MM.1S (cell line): ENCODE data around the gene CBARP.

Experiments used
- DNase-seq: peaks from one replicate; pipeline ENCODE4 v3.0.0-alpha.2; 2015
- H2AFZ ChIP-seq: fragments of 300-600 bp; sonication (generic); 2 replicates; pipeline ENCODE4 v1.6.0; 2016; ENCODE audit warnings: antibody characterized with exemption, low read length
- H3F3A ChIP-seq: fragments of 300-600 bp; sonication (generic); 2 replicates; pipeline ENCODE4 v1.6.1; 2016; ENCODE audit warnings: mild to moderate bottlenecking, antibody characterized with exemption, low read length, moderate library complexity, mixed read lengths; ENCODE audit not compliant: insufficient read depth
- H3K27ac ChIP-seq: fragments of 300-600 bp; sonication (generic); 2 replicates; pipeline ENCODE4 v1.5.1; 2016; ENCODE audit warnings: mild to moderate bottlenecking, low read length
- H3K27me3 ChIP-seq: fragments of 300-600 bp; sonication (generic); replicated peaks from 2 replicates; pipeline ENCODE4 v1.6.0; 2016; ENCODE audit warnings: low read length; ENCODE audit not compliant: insufficient read depth
- H3K36me3 ChIP-seq: fragments of 300-600 bp; sonication (generic); replicated peaks from 2 replicates; pipeline ENCODE4 v1.6.1; 2016; ENCODE audit warnings: mild to moderate bottlenecking, low read length, mixed read lengths; ENCODE audit not compliant: insufficient read depth
- H3K4me1 ChIP-seq: fragments of 300-600 bp; sonication (generic); 2 replicates; pipeline ENCODE4 v1.6.1; 2016; ENCODE audit warnings: low read length, mixed read lengths
- H3K4me2 ChIP-seq: fragments of 300-600 bp; sonication (generic); 2 replicates; pipeline ENCODE4 v1.6.0; 2016; ENCODE audit warnings: low read depth, low read length
- H3K4me3 ChIP-seq: fragments of 300-600 bp; sonication (generic); 2 replicates; pipeline ENCODE4 v1.5.1; 2016; ENCODE audit warnings: low read length, mixed read lengths
- H3K79me2 ChIP-seq: fragments of 300-600 bp; sonication (generic); 2 replicates; pipeline ENCODE4 v1.6.1; 2016; ENCODE audit warnings: mixed run types, low read length, mixed read lengths
- H3K9ac ChIP-seq: fragments of 300-600 bp; sonication (generic); 2 replicates; pipeline ENCODE4 v1.6.1; 2016; ENCODE audit warnings: low read length, mixed read lengths
- H3K9me2 ChIP-seq: fragments of 300-600 bp; sonication (generic); replicated peaks from 2 replicates; pipeline ENCODE4 v1.6.1; 2016; ENCODE audit warnings: mild to moderate bottlenecking, low read length, mixed read lengths; ENCODE audit not compliant: insufficient read depth
- H3K9me3 ChIP-seq: fragments of 300-600 bp; sonication (generic); replicated peaks from 2 replicates; pipeline ENCODE4 v1.6.1; 2016; ENCODE audit warnings: mild to moderate bottlenecking, low read length, mixed read lengths; ENCODE audit not compliant: insufficient read depth
- H4K20me1 ChIP-seq: fragments of 300-600 bp; sonication (generic); 2 replicates; pipeline ENCODE4 v1.6.1; 2016; ENCODE audit warnings: mild to moderate bottlenecking, low read length, moderate library complexity, mixed read lengths; ENCODE audit not compliant: insufficient read depth
- CTCF ChIP-seq: fragments of 300-600 bp; sonication (generic); IDR thresholded peaks from 2 replicates; pipeline ENCODE4 v1.5.1; 2016; ENCODE audit warnings: antibody characterized with exemption, low read length, mixed read lengths
- EZH2 ChIP-seq: fragments of 300-600 bp; sonication (generic); optimal IDR thresholded peaks from 2 replicates; pipeline ENCODE3; 2017; ENCODE audit warnings: low read depth, mild to moderate bottlenecking, antibody characterized with exemption, low read length, mixed read lengths
- EZH2phosphoT487 ChIP-seq: fragments of 300-600 bp; sonication (generic); IDR thresholded peaks from 2 replicates; pipeline ENCODE4 v1.6.1; 2018; ENCODE audit warnings: antibody characterized with exemption, low read length

CBARP gene

GRCh38 chr19:1182727-1183126 lies 55.1 kb downstream of the CBARP start:
- H2AFZ ChIP-seq = no peak overlapping the region
- DNase-seq = peak; percentile 2
- 0 out of 2 replicates have a peak, but pooled peaks cover 3% of the 10 kb centered on the region for H3F3A ChIP-seq
- no peak for TF ChIP-seq EZH2
- no peak for TF ChIP-seq EZH2phosphoT487
- TF ChIP-seq CTCF = no peak
- H3K79me2 ChIP-seq = no peaks in the 10 kb centered on the region
- H3K9me2 ChIP-seq = no peaks in the 10 kb centered on the region
- no peak overlapping the region for H3K9ac ChIP-seq
- H3K4me2 ChIP-seq = no peak overlapping the region
- H3K27ac ChIP-seq = no peak overlapping the region
- no peaks in the 10 kb centered on the region for H4K20me1 ChIP-seq
- no peaks in the 10 kb centered on the region for H3K9me3 ChIP-seq
- no peaks in the 10 kb centered on the region for H3K36me3 ChIP-seq
- no peaks in the 10 kb centered on the region for H3K27me3 ChIP-seq
- H3K4me3 ChIP-seq = no peak overlapping the region
- H3K4me1 ChIP-seq = peaks cover 9% of the 10 kb centered on the region

GRCh38 chr19:1182068-1182467 lies 55.7 kb downstream of the CBARP start:
- peaks cover 9% of the 10 kb centered on the region for H3K4me1 ChIP-seq
- H3F3A ChIP-seq = 0 out of 2 replicates have a peak, but pooled peaks cover 3% of the 10 kb centered on the region
- no peak overlapping the region for H3K9ac ChIP-seq
- H3K4me3 ChIP-seq = no peak overlapping the region
- no peak overlapping the region for H3K27ac ChIP-seq
- no peak overlapping the region for H3K4me2 ChIP-seq
- no peaks in the 10 kb centered on the region for H3K79me2 ChIP-seq
- H4K20me1 ChIP-seq = no peaks in the 10 kb centered on the region
- H3K36me3 ChIP-seq = no peaks in the 10 kb centered on the region
- no peak overlapping the region for H2AFZ ChIP-seq
- DNase-seq = no peak
- H3K9me3 ChIP-seq = no peaks in the 10 kb centered on the region
- H3K27me3 ChIP-seq = no peaks in the 10 kb centered on the region
- TF ChIP-seq EZH2phosphoT487 (no peak), EZH2 (no peak), CTCF (no peak)
- H3K9me2 ChIP-seq = no peaks in the 10 kb centered on the region

GRCh38 chr19:1181606-1182005 lies 56.2 kb downstream of the CBARP start:
- H3F3A ChIP-seq = 0 out of 2 replicates have a peak, but pooled peaks cover 3% of the 10 kb centered on the region
- H3K4me1 ChIP-seq = peaks cover 9% of the 10 kb centered on the region
- no peaks in the 10 kb centered on the region for H3K79me2 ChIP-seq
- H3K4me3 ChIP-seq = no peak overlapping the region
- no peaks in the 10 kb centered on the region for H3K27me3 ChIP-seq
- no peak for DNase-seq
- no peak overlapping the region for H3K9ac ChIP-seq
- H3K4me2 ChIP-seq = no peak overlapping the region
- H3K36me3 ChIP-seq = no peaks in the 10 kb centered on the region
- TF ChIP-seq CTCF = no peak
- TF ChIP-seq EZH2phosphoT487 = no peak
- H3K9me2 ChIP-seq = no peaks in the 10 kb centered on the region
- H2AFZ ChIP-seq = no peak overlapping the region
- H3K9me3 ChIP-seq = no peaks in the 10 kb centered on the region
- H3K27ac ChIP-seq = no peak overlapping the region
- no peaks in the 10 kb centered on the region for H4K20me1 ChIP-seq
